ENCODE results near the gene GATAD2A.
"Not testable (repeated sequence)": the region's sequence is repeated elsewhere in the genome, so short reads cannot be mapped to it uniquely, and the experiment has no call there.

The GATAD2A gene, protein sequence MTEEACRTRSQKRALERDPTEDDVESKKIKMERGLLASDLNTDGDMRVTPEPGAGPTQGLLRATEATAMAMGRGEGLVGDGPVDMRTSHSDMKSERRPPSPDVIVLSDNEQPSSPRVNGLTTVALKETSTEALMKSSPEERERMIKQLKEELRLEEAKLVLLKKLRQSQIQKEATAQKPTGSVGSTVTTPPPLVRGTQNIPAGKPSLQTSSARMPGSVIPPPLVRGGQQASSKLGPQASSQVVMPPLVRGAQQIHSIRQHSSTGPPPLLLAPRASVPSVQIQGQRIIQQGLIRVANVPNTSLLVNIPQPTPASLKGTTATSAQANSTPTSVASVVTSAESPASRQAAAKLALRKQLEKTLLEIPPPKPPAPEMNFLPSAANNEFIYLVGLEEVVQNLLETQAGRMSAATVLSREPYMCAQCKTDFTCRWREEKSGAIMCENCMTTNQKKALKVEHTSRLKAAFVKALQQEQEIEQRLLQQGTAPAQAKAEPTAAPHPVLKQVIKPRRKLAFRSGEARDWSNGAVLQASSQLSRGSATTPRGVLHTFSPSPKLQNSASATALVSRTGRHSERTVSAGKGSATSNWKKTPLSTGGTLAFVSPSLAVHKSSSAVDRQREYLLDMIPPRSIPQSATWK

DNA sequence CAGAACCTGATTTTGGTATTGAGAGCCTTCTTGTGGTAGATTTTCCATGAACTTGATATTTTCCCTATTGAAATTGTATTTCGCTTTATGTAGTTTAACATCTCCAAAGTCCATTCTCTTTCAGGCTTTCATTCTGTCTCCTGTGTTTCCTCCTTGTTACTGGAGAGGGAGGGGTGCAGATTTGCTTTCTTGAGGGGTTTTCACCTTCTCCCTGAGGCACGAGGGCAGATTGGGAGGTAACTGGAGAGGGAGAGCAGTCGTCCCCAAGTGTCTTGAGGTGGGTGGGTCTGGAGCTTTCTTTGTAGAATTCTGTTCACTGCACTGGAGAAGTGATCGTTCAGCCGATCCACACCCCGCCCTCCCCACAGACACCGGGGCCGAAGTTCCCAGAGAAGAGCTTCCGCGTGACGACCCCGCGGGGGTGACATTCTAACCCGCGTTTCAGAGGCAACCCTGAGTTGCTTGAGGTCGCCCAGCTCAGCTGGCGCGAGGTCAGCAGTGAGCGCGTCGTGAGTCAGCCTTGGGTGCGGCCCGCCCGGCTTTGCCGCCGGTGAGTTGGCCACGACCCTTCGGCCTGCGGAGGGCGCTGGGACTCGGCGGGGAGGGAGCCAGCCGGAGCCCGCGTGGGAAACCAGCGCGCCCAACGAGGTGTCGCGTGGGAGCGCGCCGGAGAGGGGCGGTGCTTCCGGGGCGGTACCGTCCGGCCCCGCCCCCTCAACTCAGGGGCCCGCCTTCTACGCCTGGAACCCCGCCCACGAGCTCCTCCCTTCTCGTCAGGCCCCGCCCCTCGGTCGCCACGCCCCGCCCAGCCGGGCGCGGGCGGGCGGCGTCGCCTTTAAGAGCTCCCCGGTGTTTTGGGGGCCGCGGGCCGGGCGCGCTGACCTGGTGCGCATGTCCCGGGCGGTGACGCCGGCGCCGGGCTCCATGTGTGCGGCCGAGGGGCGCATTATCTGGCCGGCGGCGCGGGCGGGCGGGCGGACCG, at the start of gene GATAD2A:
GATAD2A (plus strand) TSS at position 797 of the 982 bp plus-strand sequence. CDS start 59,671 bp downstream, outside the sequence.
- DNase-seq (ENCODE audit: low spot score) = peak; percentile 94

DNA sequence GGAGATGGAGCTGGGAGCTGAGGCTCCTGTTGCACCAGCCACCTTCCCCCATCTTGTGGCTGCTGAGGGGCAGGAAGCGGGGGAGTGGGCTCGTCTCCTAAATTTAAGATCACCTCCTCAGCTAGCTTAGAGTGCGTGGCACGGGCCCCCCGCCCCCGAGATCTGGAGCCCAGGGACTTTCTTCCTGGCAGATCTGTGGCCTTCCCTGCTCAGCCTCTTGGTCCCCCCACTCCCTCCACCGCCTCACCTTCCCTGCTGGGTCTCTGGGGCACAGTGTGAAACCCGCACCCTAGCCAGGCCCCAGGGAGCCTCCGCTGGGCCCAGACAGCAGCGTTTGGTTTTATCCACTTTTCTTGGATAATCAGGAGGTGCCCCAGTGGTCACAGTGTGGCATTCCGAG, 49.0 kb upstream of the GATAD2A start:
- no peak for DNase-seq (ENCODE audit: low spot score)

DNA sequence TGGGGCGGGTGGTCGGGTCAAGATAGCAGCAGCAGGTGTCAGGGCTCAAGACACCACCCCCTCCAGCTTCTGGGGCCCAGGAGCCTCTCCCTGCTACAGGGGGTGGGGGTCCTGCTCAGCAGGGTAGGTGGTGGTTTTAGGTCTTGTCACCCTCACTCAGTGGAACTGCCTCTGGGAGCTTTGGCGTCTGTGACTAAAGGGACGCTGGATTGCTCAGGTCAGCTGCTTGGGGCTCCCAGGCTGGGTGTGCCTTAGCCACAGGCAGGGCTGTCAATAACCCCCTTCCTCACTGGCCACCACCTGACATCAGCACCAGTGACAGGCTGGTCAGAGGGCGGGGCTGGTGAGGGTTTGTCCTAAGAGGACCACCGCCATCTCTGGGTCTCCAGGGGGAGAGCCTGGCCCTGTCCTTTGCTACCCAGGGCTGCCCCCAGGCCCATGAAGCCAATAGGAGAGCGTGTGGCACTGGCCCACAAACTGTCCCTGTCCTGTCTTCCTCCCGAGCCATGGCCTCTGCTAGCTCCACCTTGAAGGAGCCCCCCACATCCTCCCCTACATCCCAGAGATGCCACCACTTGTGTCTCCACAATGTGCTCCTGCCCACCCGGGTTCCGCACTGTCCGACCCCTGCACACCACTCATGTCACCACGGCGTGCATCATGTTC, 48.4 kb upstream of the GATAD2A start:
- no peak for DNase-seq (ENCODE audit: low spot score)

DNA sequence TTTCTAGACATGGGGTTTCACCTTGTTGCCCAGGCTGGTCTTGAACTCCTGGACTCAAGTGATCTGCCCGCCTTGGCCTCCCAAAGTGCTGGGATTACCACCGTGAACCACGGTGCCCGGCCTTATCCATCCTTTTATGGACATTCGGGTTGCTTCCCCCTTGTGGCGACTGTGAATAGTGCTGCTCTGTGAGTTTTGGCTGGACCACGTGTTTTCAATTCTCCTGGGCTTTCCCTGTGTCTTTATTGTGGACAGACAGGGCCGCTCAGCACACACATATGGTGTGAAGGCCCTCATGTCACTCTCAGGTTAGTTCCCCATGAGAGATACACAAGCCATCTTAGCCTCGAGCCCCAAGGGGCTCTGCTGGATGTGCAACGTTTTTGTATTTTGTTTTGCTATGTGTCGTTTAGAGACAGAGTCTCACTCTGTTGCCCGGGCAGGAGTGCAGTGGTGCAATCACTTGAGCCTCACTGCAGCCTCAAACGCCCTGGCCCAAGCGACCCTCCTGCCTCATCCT, 44.3 kb upstream of the GATAD2A start:
- peak; percentile 86 for DNase-seq (ENCODE audit: low spot score)

DNA sequence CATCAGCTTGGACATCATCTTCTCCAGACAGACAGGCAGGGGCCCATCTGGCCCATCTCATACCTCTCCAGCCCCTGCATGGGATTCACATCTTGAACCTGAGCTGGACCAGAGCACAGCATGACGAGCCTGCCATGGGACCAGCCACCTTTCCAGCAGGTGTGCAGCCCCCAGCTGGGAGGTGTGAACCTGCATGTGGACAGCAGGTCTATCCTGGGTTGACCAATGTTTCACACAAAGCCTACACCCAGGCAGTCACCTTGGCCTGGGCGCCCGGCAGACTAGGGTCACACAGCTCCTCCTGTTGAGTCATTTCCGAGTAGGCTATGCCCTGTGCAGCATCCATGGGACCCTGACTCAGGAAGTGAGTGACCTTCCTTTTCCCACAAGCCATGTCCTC, 43.4 kb upstream of the GATAD2A start:
- no peak for DNase-seq (ENCODE audit: low spot score)

DNA sequence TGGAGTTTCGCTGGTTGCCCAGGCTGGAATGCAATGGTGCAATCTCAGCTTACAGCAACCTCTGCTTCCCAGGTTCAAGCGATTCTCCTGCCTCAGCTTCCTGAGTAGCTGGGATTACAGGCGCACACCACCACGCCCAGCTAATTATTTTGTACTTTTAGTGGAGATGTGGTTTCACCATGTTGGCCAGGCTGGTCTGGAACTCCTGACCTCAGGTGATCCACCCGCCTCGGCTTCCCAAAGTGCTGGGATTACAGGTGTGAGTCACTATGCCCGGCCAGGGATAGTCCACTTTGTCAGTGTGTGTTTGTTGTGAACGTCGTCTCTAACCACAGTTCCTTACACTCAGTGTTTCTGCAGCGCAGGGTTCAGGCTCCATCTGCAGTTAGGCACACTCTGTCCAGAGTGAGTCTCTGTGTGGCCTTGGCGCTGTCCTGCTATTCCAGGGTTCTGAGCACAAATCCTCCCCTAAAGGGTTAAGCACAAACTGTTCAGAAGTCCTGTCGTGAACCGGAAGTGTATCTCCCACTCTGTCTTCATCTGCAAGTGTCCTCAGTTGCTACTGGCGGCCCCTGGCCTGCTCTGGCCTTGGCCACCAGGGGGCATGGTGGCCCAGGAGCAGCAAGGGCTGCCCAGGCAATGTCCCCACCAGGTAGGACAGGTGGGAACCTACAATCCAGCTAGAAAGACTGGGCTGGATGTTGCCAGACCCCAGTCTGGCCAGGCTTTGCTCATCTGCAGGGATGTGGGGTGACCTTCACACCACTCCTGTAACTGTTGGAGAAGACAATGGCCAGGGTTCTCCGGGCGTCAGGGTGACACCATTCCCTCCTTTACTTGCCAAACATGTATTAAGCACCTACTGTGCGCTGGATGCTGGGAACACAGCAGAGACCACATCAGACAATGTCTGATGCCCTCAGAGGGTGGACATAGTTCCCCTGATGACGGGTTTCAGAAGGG, 38.8 kb upstream of the GATAD2A start:
- DNase-seq (ENCODE audit: low spot score) = peak; percentile 85

DNA sequence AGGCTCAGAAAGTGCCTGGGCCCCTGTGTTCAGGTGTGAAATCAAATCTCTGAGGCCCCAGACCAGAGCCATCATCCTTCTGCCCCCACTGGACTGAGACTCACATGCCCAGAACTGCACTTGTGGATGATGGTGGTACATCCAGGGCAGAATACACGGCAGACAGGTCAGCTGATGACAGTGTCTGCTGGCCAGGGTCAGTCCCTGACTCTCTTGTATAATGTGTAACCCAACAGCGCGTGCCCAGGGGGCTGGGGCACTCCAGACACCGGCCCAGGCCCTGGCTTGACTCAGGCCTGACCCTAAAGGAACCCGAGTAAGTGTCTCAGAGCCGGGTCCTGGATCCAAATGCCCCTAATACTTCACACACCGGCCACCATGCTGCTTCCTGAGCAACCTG, 37.4 kb upstream of the GATAD2A start:
- no peak for DNase-seq (ENCODE audit: low spot score)

DNA sequence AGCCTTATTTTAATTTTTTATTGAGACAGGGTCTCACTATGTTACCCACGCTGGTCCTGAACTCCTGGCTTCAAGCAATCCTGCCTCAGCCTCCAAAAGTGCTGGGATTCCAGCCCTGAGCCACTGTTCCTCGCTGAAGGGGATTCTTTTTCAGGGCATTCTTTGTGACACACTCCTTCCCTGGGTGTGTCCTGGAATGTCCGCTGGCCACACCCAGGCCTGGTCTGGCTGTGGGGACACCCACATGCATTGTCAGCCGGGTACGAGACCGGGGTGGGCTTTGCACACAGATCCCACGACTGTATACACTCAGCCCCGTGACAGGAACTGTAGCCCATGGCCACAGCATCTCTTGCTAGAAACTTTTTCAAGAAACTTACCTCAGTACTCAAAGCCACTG, 34.4 kb upstream of the GATAD2A start:
- no peak for DNase-seq (ENCODE audit: low spot score)

DNA sequence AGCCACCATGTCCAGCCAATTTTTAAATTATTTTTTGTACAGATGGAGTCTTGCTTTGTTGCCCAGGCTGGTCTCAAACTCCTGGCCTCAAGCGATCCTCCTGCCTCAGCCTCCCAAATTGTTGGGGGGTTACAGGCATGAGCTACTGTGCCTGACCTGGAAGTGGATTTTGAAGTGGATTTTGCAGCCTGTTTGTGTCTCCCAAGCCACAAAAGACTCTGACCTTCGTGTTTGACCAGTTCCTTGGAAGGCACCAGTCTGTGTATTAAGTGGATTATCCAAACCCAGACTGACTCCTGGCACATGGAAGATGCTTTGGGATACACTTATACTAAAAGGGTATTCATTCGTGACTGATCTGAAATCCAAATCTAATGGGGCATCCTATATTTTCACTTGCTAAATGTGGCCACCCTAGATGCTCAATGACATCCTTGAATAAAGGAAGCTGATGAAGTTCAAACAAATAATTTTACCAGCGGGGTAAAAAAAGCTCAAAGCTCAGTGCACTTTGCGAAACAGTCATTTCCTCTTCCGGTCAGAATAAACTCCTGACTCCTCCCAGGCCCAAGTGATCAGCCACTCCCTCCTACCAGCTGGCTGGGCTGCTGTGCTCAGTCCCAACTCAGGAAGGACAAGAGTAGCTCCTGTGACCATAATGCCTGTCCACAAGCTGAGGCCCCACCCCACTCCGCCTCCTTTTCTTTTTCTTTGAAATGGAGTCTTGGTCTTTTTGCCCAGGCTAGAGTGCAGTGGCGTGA, 32.6 kb upstream of the GATAD2A start:
- DNase-seq (ENCODE audit: low spot score) = no peak

DNA sequence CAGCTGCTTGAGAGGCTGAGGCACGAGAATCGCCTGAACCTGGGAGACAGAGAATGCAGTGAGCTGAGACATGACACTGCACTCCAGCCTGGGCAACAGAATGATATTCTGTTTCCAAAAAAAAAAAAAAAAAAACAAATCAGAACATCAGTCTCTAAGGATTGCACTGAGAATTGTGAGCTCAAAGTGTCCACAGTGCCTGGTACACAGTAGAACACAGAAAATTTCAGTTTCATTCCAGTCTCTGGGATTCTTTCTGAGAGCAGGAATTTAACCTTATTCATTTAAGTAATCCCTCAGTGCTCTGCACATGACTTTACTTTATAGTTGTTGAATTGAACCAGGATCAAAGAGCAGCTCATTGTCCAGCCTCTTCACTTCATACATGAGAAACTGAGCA, 25.9 kb upstream of the GATAD2A start:
- DNase-seq (ENCODE audit: low spot score) = no peak

DNA sequence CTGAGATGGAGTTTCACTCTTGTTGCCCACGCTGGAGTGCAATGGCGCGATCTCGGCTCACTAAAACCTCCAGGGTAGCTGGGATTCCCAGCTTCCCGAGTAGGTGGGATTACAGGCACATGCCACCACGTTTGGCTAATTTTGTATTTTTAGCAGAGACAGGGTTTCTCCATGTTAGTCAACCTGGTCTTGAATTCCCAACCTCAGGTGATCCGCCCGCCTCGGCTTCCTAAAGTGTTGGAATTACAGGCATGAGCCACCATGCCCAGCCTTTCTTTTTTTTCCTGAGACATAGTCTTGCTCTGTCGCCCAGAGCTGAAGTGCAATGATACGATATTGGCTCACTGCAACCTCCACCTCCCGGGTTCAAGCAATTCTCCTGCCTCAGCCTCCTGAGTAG, 25.2 kb upstream of the GATAD2A start:
- DNase-seq (ENCODE audit: low spot score) = not testable (repeated sequence)

DNA sequence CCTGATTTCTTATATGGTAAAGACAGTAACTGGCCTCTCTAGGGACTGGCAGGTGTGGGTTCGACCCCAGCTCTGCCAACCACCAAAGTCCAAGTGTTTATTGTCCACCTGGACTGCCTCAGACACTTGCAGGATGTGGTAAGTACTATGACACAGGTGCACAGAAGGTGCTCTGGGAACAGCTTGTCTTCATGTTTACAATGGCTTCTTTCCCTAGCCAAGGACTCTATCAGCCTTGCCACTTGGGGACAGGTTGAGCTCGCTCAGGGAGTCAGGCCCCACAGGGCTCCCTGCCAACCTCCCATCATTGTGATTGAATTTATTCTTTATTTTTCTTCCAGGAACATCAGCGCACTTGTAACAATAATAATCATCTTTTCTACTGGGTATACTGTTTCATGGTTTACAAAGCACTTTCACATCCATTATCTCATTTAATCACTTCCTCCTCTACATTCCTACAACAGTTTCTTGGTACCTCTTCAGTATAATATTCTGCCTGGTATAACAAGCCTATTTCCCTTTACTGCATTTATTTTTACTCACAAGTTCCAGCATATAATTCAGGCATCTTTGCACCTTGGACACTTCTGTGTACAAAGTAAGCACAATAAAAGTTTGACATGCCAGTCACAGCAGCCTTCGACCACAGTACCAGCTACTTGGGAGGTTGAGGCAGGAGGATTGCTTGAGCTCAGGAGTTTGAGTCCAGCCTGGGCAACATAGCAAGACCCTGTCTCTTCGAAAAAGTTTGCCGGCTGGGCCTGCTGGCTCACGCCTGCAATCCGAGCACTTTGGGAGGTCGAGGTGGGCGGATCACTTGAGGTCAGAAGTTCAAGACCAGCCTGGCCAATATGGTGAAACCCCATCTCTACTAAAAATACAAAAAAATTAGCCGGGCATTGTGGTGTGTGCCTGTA, 24.2 kb upstream of the GATAD2A start:
- no peak for DNase-seq (ENCODE audit: low spot score)

DNA sequence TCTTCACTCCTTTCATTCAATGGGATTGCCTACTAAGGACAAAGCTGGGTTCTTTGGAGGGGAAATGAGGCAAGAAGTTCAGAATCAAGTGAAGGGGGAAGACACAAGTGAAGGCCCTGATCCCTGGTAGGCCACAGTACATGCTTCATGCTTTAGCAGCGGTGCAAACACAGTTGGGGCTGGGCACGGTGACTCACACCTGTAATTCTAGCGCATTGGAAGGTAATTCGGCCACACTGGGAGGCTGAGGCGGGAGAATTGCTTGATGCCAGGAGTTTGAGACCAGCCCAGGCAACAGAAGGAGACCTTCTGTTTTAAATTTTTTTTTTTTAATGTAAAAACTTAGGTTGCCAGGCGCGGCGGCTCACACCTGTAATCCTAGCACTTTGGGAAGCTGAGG, 23.4 kb upstream of the GATAD2A start:
- DNase-seq (ENCODE audit: low spot score) = no peak

DNA sequence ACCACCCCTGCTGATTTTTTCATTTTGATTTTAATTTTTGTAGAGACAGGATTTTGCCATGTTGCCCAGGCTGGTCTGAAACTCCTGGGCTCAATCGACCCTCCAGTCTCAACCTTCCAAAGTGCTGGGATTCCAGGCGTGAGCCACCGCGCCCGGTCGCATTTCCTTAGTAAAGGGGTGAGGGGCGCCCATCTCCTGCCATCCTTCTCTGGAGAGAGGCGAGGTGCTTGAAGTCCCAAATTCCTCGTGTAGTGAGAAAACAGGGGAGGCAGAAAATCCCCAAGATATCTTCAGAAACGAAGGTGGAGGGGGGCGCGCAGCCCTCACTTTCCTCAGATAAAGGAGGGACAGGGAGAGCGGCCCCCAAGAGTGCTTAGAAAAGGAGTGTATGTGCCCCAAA, 21.0 kb upstream of the GATAD2A start:
- no peak for DNase-seq (ENCODE audit: low spot score)

DNA sequence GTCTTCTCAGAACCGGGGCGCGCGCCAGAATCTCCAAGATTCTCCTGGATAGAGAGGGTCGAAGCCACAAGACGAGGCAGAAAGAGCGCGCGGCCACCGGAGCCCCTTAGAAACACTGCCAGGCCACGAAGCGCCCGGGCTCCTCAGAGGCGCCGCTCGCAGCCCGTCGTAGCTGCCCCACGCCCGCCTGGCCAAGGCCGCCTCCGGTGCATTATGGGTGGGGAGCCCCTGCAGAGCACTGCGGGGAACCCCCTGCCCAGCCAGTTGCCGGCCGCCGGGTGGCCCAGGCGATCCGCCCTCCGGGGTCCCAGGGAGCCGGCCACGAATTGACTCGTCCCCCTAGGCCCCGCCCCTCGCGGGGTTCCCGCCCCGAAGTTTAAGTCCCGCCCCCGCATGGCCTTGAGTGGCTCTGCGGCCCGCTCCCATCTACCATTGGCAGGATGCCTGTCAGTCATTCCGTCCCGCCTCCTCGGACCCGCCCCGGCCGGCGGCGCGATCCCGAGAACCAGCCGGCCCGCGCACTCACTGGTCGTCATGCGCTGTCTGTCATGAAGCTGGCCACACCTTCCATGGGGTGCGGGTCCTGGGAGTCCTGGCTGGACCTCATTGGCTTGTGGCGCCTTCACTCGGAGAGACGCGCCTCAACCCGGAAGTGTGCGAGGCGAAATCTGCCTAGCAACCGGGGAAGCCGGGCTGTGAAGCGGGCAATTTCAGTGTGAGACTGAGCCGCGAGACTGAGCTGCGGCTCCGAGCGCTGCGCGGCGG, 20.2 kb upstream of the GATAD2A start:
- DNase-seq (ENCODE audit: low spot score) = peak; percentile 100

DNA sequence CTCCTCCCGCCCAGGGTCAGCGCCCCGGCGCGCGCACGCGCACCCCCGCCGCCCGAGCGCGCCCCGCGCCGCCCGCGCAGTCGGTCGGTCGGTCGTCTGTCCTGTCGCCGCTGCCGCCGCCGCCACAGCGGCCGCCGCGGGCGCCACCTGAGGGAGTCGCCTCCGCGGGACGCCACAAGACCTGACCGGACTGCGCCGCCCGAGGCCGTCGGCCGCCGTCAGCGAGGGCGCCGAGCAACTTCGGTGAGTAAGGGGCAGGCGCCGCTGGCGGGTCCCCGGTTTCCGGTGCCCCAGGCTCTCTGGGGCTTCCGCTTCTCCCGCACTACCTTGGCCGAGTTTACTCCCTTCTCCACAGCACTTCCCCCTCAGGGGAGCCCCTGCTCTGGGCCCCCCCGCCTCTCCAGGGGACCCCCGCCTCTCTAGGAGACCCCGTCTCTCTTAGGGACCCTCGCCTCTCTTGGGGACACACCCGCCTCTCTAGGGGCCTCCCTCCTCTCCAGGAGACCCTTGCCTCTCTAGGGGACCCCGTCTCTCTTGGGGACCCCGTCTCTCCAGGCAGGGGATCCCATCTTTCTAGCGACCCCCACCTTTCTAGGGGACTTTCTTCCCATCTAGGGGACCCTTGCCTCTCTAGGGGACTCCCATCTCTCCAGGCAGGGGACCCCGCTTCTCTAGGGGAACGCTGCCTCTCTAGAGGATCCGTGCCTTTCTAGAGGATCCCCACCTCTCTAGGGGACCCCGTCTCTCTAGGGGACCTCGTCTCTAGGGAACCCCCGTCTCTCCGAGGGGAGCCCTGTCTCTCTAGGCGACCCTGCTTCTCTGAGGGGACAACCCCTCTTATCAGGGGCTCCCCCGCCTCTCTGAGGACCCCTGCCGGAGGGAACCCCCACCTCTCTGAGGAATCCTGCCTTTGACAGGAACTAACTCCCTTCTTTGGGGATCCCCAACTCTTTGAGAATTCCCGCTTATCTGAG, 19.3 kb upstream of the GATAD2A start:
- no peak for DNase-seq (ENCODE audit: low spot score)

DNA sequence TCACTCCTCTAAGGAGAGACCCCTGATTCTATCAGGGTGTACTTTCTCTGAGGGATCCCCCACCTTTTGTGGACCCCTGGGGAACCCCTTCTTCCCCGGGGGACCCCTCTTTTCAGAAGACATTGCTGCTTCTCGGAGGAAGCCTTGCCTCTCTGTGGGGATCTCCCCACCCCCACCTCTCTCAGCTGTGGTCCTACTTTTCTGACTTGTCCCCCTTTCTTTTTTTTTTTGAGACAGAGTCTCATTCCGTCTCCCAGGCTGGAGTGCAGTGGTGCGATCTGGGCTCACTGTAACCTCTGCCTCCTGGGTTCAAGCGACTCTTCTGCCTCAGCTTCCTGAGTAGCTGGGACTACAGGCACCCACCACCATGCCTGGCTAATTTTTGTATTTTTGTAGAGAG, 18.4 kb upstream of the GATAD2A start:
- no peak for DNase-seq (ENCODE audit: low spot score)

Measured in ecto neural progenitor cell (in vitro differentiated cells).